ENCODE data around the gene PEDS1.
"Not testable (repeated sequence)": the region's sequence is repeated elsewhere in the genome, so short reads cannot be mapped to it uniquely, and the experiment has no call there.

Gene PEDS1

DNA sequence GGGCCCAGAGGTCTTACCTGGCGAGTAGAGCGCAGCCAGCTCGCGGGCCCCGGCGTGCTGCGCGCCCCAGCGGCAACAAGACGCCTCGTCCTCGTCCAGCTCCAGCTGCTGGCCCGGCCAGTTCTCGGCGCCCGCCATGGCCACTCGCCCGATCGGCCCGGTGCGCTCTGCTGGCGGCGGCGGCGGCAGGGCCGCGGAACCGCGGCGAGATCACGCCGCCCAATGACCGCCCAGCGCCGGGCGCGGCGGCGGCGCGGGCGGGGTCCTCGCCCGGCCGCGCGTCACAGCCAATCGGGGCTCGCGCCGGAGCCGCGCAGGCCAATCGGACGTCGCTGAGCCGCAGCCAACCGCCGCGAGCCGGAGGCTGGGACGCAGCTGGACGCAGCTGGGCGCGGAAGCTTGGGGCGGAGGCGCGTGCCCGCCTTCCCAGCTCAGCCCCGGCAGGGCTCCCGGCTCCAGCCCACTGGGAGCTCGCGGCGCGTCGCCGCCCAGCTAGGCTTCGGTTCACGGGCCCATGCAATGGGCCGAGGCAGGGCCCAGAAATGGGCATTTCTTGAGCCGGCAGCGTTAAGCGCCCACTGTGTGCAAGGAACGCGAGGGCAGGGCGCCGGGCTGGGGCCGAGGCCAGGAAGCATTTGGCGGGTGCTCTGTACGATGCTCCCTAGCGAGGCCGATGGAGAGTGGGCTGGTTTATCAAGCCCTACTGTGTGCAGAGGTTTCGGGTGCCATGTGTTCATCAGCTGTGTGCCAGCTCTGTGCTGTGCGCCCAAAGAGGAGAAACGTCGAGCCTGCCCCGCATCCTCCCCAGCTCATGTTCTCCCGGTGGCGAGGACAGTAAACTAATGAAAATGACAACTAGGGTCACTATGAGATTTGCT is at the start of gene PEDS1:
TSS of gene PEDS1 (minus strand) at position 224 of the 878 bp plus-strand sequence. CDS start at position 138, 86 bp downstream.
- DNase-seq (ENCODE audit: low read depth): peak; percentile 73

DNA sequence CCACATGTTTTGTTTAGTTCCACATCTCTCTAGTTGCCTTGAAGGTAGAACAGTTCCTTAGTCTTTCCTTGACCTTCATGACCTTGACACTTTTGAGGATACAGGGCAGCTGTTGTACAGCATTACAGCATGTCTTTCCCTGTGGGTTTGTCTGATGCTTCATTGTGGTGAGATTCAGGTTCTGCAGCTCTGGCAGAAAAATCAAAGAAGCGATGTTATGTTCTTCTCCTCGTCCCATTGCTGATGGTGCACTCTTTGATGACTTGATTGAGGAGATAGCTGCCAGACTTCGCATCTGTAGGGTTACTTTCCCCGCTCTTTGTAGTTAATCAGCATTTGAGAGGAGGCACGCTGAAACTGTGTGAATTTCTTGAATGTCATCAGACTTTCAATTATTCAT is 49.2 kb upstream of the PEDS1 start:
- DNase-seq (ENCODE audit: low read depth): no peak

DNA sequence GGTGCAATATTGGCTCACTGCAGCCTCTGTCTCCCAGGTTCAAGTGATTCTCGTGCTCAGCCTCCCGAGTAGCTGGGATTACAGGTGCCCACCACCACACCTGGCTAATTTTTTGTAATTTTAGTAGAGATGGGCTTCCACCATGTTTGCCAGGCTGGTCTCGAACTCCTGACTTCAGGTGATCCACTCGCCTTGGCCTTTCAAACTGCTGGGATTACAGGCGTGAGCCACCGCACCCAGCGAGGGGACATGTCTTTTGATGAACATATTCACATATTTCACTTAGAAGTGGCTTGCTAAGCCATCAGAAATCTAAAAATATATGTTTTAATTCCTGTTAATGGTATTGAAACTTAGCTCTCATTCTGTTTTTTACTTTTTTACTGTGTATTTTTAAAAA is 48.2 kb upstream of the PEDS1 start:
- not testable (repeated sequence) for DNase-seq (ENCODE audit: low read depth)

DNA sequence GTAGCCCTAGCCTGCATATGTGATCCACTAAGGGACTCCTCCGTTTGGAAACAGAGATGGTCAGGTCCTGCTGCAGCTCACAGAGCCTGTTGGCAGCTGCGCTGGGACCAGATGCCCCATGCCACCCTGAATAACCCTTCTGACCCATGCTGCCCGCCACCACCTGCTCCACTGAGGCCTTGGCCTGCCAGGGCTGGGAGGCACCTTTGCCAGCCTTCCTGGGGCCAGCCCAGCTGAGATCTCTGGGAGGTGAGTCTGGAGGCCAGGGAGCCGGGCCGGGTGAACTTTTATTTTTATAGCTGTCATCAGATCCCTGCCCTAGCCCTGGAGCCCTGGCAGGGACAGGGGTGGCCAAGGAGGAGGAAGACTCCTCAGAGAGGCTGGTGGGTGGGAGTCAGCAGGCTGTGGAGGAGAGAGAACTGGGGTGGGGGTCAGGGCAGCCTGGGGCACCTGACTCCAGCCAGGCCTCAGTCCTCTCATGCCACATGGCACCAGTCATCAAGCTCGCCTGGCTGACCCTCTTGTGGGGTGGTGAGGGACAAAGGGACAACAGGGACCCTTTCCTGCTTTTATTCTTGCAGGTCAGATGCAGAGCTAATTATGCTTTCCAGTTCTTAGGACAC is 47.1 kb upstream of the PEDS1 start:
- no peak for DNase-seq (ENCODE audit: low read depth)

DNA sequence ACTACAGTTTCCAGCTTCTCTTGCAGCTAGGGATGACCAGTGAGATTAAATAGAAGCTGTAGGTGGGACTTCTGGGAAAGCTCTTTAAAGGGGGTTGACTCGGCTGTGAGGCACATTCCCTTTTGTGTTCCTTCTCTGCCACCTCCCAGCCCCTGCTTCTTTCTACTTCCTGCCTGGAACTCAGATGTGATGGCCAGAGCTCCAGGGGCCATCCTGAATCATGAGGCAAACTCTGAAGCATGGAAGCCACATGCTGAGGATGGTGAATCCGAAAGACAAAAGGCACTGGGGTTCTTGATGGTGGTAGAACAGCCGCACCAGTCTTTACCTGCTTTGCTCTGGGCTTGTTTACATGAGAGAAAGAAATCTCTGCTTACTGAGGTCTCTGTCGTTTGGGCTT is 46.2 kb upstream of the PEDS1 start:
- no peak for DNase-seq (ENCODE audit: low read depth)

DNA sequence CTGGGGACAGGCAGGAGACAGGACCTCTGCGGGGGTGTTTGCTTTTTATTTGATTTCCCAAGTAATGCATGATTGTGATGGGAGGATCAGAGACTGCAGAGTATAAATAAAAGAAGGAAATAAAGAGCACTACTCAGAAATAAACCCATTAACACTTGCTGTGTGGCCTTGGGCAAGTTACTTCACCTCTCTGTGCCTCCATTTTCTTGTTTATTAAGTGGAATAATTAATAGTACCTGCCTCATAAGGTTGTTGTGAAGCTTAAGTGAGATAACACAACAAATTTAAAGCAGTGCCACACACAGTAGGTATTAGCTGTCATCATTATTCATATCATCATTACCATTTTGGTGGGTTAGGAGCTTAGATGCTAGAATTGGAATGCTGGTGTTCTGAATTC is 45.2 kb upstream of the PEDS1 start:
- no peak for DNase-seq (ENCODE audit: low read depth)

DNA sequence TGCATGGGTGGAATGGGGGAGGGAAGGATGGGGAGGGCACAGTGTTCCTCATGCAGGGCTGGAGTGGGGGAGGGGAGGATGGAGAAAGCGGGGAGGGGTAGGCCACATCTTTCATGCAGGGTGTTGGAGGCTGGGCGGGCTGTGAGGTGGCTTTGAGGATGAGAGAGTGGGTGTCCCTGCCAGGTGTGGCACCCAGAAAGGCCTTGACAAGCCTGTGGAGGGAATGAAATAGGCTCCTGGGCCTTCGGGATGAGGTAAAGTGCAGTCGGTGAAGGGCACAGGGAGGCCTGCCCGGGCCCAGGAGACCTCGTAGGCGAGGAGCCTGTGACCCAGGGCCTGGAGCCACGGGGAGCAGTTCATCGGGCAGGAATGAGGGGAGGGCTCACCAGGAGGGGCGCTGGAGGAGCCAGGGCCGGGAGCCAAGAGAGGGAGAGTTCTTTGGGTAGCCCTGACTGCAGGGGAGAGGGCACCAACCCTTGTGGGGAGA is 44.7 kb upstream of the PEDS1 start:
- DNase-seq (ENCODE audit: low read depth): no peak

DNA sequence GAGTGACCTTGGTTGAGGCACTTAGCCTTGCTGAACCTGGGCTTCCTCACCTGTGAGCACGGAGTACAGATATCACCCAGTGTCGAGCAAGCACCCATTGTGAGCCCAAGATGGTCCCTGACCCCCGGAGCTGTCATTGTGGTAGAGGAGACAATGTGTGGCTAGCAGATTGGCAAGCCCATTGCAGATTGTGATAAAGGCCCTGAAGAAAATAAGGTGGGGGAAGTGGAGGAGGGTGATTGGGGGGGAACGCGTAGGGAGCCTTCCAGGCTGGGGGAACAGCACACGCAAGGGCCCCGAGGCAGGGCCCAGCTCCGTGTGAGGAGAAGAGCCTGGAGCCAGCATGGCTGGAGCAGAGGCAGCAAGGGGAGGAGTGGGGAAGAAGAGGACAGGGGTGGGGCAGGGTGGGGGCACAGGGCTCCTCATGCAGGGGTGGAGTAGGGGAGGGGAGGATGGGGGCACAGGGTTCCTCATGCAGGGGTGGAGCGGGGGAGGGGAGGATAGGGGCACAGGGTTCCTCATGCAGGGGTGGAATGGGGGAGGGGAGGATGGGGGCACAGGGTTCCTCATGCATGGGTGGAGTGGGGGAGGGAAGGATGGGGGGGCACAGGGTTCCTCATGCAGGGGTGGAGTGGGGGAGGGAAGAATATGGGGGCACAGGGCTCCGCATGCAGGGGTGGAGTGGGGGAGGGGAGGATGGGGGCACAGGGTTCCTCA is 44.1 kb upstream of the PEDS1 start:
- DNase-seq (ENCODE audit: low read depth): no peak

DNA sequence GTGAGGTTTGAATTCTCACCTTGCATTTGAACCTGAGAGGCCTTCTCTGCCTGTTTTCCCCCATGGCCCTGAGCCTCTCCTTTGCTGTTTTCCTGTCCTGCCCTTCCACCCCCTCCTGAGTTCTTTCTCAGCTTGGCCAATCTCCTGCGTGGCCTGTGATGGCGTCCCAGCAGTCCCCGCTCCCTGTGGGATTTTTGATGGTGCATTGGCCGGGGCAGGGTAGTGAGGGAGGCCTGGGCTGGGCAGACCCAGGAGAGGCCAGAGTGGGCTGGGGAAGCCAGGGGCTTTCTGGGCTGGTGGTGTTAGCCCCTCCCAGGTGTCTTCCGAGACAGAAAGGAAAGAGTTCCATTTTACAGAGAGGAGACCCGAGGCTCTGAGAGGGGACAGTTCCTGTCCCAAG is 43.4 kb upstream of the PEDS1 start:
- DNase-seq (ENCODE audit: low read depth): no peak

DNA sequence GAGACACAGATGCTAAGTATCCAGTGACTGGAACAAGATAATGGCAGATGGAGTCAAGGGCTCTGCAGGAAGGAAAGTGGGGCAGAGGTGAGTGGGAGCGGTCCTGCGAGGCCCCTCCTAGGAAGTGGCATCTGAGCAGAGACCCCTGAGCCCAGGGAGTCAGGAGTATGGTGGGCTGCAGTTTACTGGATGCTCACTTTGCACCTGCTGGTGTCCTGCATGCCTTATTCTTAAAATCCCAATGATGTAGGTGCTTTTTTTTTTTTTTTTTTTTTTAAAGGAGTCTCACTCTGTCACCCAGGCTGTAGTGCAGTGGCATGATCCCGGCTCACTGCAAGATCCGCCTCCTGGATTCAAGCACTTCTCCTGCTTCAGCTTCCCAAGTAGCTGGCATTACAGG is 42.7 kb upstream of the PEDS1 start:
- no peak for DNase-seq (ENCODE audit: low read depth)

DNA sequence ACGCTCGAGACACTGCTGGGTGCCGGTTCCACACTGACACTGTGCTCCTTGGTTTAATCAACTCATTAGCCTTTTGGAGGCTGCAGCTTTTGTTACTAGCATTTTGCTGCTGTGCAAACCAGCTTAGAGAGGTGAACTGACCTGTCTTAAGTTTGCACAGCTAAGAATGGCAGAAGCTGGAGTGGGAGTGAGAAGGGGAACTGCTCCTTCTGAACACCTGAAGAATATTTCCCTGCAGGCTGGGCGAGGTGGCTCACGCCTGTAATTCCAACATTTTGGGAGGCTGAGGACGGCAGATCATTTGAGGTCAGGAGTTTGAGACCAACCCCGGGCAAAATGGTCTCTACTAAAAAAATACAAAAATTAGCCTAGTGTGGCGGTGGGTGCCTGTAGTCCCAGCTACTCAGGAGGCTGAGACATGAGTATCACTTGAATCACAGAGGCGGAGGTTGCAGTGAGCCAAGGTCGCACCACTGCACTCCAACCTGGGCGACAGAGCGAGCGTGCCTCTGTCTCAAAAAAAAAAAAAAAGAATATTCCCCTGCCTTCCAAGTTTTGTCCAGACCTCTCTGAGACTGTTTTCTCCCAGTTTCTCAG is 42.1 kb upstream of the PEDS1 start:
- DNase-seq (ENCODE audit: low read depth): no peak

DNA sequence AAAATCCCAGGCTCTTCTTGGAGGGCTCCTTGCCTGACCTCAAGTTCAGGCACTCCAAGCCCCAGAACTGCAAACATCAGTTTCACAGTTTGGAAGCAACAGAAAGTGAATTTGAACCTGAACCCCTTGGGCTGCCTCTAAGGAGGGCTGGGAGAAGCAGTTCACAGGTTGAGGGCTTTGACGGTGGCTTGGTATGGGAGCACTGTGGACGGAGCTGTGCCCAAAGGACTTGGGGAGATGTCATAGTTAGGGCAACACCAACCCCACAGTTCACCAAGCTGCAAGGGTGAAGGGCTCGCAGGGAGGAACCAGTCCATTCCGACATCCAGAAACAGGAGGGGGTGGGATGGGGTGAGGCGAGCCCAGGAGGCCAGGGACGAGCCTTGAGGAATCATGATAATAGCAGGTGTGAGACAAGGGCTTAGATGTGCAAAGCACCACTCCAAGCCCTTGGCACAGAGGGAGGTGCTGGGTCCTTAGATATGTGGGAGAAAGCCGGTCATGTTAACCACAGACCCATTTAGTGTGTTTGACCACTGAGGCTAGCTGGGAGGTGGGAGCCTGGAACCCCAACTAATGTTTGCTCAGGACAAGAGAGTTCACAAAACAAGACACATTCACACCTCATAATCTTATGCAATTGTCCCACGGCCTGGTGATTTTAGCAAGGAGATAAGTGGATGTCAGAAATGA is 41.5 kb upstream of the PEDS1 start:
- no peak for DNase-seq (ENCODE audit: low read depth)

DNA sequence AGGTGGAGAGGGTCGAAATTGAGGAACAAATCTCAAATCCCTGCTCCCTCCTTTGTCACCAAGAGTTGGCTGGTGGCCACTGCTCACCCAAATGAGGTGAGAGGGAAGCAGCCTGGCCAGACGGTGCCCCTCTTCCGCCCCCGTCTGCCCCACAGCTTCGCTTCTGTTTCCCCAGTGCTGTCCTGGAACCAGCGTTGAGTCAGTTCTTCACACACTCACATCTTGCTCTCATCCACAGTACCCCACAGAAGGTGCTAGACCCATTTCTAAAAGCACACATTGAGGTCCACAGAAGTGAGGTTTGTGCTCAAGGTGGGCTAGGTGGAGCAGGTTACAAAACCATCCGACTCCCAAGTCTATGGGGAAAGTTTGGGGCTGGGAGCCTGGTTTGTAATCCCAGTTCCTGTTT is 40.9 kb upstream of the PEDS1 start:
- no peak for DNase-seq (ENCODE audit: low read depth)

DNA sequence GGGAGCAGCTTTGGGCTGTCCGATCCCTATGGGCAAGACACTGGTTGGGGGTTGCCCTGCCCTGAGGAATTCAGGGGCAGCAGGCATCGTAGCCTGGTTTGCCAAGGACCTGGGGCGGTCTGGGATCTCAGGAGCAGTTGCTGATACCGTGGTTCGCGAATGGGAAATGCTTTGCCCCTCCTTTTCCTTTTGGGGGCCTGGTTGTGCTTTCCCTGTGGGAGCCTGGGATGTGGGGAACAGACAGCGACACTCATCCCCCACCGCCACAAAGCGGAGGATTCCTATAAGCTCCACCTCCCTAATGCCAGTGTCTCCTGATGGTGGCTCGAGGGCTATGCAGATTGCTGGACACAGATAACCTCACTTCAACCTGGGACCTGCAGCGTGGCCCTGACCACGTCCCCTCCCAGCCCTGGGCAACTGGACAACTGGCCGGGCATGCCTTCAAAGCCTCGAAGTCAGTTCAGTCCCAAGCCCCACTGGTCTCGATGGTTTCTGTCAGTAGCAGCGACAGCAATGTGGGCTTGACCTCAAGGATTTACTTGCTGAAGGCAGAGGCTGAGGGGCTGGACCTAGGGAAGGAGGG is 40.4 kb upstream of the PEDS1 start:
- no peak for DNase-seq (ENCODE audit: low read depth)

DNA sequence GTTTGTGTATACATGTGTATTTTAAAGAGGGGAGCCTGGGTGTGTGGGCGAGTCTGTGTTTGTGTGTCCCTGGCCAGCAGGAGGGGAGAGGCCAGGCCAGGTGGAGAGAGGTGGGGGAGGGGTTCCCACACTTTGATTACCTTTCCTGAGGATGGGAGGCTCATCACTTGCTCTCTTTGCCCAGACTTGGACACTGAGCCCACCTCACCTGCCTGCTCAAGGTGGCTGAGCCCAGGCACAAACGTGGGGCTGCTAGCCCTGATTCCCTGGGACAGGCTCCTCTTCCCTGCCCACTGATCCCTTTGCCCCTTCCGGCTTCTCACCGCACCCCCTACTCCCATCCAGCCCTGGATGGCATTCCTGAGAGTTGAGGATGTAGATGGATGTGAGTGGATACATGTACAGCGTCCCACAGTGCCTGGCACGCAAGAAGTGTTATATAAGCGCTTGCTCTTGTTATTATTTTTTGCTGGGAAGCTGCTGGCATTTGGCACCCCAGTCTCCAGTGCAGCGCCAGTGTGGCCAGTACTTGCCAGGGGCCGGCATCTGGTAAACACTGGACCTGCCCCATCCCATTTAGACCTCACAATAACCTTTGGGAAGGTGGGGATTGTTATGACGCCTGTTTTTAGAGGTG is 39.8 kb upstream of the PEDS1 start:
- no peak for DNase-seq (ENCODE audit: low read depth)

DNA sequence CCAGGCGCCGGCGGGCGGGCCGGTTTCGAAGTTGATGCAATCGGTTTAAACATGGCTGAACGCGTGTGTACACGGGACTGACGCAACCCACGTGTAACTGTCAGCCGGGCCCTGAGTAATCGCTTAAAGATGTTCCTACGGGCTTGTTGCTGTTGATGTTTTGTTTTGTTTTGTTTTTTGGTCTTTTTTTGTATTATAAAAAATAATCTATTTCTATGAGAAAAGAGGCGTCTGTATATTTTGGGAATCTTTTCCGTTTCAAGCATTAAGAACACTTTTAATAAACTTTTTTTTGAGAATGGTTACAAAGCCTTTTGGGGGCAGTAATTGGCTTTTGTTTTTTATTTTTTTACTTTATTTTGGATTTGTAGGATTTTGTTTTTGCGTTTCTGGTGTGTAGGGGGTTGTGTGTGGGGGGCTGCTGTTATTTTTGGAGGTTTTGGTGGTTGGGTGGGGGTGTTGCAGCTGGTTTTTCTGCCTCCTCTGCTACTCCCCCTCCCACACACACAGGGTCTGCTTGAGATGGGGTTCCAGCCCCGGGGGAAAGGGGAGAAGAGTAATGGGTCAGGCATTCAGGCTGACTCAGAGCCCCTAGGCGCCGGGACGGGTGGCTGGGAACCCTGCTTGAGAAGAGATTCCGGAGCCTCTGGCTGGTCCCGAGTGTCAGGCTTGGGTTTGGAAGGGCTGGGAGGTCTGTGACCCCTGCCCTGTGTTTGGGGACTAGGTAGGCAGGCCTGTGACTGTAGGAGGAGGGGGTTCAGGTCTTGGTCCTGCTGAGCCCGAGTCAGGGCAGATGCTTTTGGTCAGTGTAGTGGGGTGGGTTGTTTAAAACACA is 39.1 kb upstream of the PEDS1 start:
- peak; percentile 62 for DNase-seq (ENCODE audit: low read depth)

DNA sequence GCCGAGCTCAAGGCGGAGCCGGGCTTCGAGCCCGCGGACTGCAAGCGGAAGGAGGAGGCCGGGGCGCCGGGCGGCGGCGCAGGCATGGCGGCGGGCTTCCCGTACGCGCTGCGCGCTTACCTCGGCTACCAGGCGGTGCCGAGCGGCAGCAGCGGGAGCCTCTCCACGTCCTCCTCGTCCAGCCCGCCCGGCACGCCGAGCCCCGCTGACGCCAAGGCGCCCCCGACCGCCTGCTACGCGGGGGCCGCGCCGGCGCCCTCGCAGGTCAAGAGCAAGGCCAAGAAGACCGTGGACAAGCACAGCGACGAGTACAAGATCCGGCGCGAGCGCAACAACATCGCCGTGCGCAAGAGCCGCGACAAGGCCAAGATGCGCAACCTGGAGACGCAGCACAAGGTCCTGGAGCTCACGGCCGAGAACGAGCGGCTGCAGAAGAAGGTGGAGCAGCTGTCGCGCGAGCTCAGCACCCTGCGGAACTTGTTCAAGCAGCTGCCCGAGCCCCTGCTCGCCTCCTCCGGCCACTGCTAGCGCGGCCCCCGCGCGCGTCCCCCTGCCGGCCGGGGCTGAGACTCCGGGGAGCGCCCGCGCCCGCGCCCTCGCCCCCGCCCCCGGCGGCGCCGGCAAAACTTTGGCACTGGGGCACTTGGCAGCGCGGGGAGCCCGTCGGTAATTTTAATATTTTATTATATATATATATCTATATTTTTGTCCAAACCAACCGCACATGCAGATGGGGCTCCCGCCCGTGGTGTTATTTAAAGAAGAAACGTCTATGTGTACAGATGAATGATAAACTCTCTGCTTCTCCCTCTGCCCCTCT is 38.2 kb upstream of the PEDS1 start:
- DNase-seq (ENCODE audit: low read depth): peak; percentile 18

DNA sequence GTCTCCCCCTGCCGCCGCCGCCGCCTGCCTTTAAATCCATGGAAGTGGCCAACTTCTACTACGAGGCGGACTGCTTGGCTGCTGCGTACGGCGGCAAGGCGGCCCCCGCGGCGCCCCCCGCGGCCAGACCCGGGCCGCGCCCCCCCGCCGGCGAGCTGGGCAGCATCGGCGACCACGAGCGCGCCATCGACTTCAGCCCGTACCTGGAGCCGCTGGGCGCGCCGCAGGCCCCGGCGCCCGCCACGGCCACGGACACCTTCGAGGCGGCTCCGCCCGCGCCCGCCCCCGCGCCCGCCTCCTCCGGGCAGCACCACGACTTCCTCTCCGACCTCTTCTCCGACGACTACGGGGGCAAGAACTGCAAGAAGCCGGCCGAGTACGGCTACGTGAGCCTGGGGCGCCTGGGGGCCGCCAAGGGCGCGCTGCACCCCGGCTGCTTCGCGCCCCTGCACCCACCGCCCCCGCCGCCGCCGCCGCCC is 37.6 kb upstream of the PEDS1 start:
- DNase-seq (ENCODE audit: low read depth): peak; percentile 29

Measured in T-helper 22 cell (primary cell).